IPS DF 6.9 (cell line): Measurements from ENCODE around the gene ZNF746.
A peak's percentile ranks its signal among the peaks of the same experiment; 100 is the strongest.

Source experiments
- DNase-seq: peaks from one replicate; pipeline ENCODE4 v3.0.0-alpha.2; 2013; ENCODE audit warnings: low read depth, low spot score
- H3K27ac ChIP-seq: one replicate; pipeline ENCODE4 v1.5.1; 2013; ENCODE audit warnings: low read length, control low read depth
- H3K27me3 ChIP-seq: 2 replicates; pipeline ENCODE4 v1.6.1; 2013; ENCODE audit warnings: mild to moderate bottlenecking, low read length; ENCODE audit not compliant: control insufficient read depth, insufficient read depth
- H3K36me3 ChIP-seq: 2 replicates; pipeline ENCODE4 v1.6.1; 2013; ENCODE audit warnings: low read length; ENCODE audit not compliant: control insufficient read depth, insufficient read depth
- H3K4me1 ChIP-seq: 2 replicates; pipeline ENCODE4 v1.6.1; 2013; ENCODE audit warnings: low read length; ENCODE audit not compliant: control insufficient read depth, insufficient read depth
- H3K4me3 ChIP-seq: 2 replicates; pipeline ENCODE4 v1.5.1; 2013; ENCODE audit warnings: mild to moderate bottlenecking, low read length
- H3K9me3 ChIP-seq: 2 replicates; pipeline ENCODE4 v1.6.1; 2013; ENCODE audit warnings: low read length, inconsistent platforms; ENCODE audit not compliant: control insufficient read depth, insufficient read depth
- WGBS: extraction: QIAGEN DNeasy Blood & Tissue Kit; methylation state at CpG from one replicate; pipeline ENCODE4 v1.1.7; 2013; ENCODE audit warnings: mixed read lengths, missing lambda C conversion rate; ENCODE audit not compliant: insufficient read length, insufficient coverage; 5-methylcytosine and 5-hydroxymethylcytosine counted together

The ZNF746 gene

GRCh38 chr7:149471289-149471953 is 26.2 kb downstream of the ZNF746 start:
- no peak overlapping the region for H3K4me3 ChIP-seq
- peaks cover 1% of the 10 kb centered on the region; the same call in 1 of the 2 replicates for H3K4me1 ChIP-seq
- WGBS, result no CpG with 5 or more reads among the region's 6 CpGs
- H3K36me3 ChIP-seq, result peaks cover 15% of the 10 kb centered on the region
- H3K27me3 ChIP-seq, result no peaks in the 10 kb centered on the region
- no peak for DNase-seq
- no peaks in the 10 kb centered on the region for H3K9me3 ChIP-seq
- no peak overlapping the region for H3K27ac ChIP-seq

GRCh38 chr7:149469806-149470205 is 27.8 kb downstream of the ZNF746 start:
- H3K36me3 ChIP-seq, result peaks cover 7% of the 10 kb centered on the region
- no peaks in the 10 kb centered on the region for H3K27me3 ChIP-seq
- no peak overlapping the region for H3K4me3 ChIP-seq
- H3K4me1 ChIP-seq, result peaks cover 1% of the 10 kb centered on the region; the same call in 1 of the 2 replicates
- DNase-seq, result no peak
- H3K27ac ChIP-seq, result no peak overlapping the region
- H3K9me3 ChIP-seq, result no peaks in the 10 kb centered on the region; the same call in 1 of the 2 replicates
- no CpG with 5 or more reads among the region's 8 CpGs for WGBS

DNA sequence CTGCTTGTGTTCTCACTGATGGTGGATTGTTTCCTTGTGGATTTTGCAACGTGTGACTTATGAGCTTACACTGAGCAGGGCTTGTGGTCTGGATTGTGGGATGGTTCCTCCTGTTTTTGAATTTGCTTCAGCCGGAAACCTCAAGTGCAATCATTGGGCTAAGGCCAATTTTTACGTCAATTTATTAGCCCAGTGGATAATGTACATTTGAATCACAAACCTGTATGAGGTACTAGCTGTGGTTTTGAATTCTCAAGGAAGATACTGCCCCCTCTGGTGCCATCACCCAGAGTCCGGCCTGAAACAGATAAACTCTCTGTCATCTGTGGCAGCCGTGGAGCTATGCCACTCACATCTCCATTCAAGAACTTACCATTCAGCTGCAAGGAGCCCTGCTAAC is 29.4 kb downstream of the ZNF746 start:
- no peaks in the 10 kb centered on the region for H3K27me3 ChIP-seq
- no CpG with 5 or more reads among the region's 5 CpGs for WGBS

DNA sequence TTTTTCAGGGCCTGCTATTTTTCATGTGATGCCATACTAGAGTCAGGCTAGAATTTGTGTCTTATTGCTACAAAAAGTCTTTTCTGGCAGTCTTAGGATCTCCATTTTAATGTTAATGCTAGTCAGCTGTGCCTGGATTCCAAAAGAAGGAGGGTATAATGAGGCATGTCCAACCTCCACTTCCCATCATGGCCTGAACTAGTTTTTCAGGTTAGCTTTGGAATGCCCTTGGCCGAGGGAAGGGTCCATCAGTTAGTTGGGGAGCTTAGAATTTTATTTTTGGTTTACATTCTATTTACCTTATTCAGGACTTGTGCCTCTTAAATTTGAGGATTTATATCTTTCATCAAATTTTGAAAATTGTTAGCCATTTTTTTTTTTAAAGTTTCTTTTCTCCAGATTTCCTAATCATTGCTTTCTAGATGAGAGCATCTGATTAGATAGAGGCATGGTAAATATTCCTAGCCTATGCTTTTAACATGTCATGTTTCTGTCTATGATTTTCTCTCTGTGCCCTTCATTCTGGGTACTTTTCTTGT is 30.2 kb downstream of the ZNF746 start:
- Histone ChIP-seq H3K9me3 (no peaks in the 10 kb centered on the region; the same call in 1 of the 2 replicates), H3K36me3 (no peaks in the 10 kb centered on the region), H3K27ac (no peak overlapping the region), H3K4me1 (no peaks in the 10 kb centered on the region), H3K27me3 (no peaks in the 10 kb centered on the region), H3K4me3 (no peak overlapping the region)
- no CpG with 5 or more reads among the region's 1 CpG for WGBS
- no peak for DNase-seq

More for the DNA sequence above, 29.4 kb downstream of the ZNF746 start:
- Histone ChIP-seq H3K36me3 (no peaks in the 10 kb centered on the region), H3K27ac (no peak overlapping the region), H3K9me3 (no peaks in the 10 kb centered on the region; the same call in 1 of the 2 replicates), H3K4me3 (no peak overlapping the region), H3K4me1 (no peaks in the 10 kb centered on the region)
- no peak for DNase-seq

DNA sequence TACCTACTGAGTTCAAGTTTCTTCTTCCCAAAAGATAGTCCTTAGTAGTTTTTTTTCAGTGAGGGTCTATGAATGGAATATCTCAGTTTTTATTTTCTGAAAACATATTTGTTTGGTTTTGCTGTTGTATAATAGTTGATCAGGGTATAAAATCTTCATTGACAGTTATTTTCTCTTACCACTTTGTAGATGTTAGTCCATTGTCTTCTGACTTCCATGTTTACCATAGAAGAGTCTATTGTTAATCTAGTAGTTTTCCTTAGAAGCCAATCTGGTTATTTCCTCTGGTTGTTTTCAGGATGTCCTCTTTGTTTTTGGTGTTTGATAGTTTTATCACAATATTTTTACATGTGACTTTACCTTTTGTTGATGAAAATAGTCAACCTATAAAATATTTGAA is 31.2 kb downstream of the ZNF746 start:
- no peak overlapping the region for H3K27ac ChIP-seq
- no peaks in the 10 kb centered on the region; the same call in 1 of the 2 replicates for H3K9me3 ChIP-seq
- H3K36me3 ChIP-seq, result no peaks in the 10 kb centered on the region
- no peaks in the 10 kb centered on the region for H3K4me1 ChIP-seq
- H3K27me3 ChIP-seq, result peaks cover 2% of the 10 kb centered on the region; the same call in 1 of the 2 replicates
- no peak for DNase-seq
- no peak overlapping the region for H3K4me3 ChIP-seq

GRCh38 chr7:149463500-149464161 is 34.0 kb downstream of the ZNF746 start:
- no peaks in the 10 kb centered on the region for H3K36me3 ChIP-seq
- no peak overlapping the region for H3K27ac ChIP-seq
- peaks cover 8% of the 10 kb centered on the region; the same call in 1 of the 2 replicates for H3K27me3 ChIP-seq
- no peaks in the 10 kb centered on the region; the same call in 1 of the 2 replicates for H3K4me1 ChIP-seq
- no peak for DNase-seq
- no CpG with 5 or more reads among the region's 1 CpG for WGBS
- no peak overlapping the region for H3K4me3 ChIP-seq
- no peaks in the 10 kb centered on the region; the same call in 1 of the 2 replicates for H3K9me3 ChIP-seq

- H3K9me3 ChIP-seq, result no peaks in the 10 kb centered on the region; the same call in 1 of the 2 replicates
- H3K36me3 ChIP-seq, result no peaks in the 10 kb centered on the region
- DNase-seq, result no peak
- H3K27me3 ChIP-seq, result peaks cover 8% of the 10 kb centered on the region; the same call in 1 of the 2 replicates
- H3K4me3 ChIP-seq, result no peak overlapping the region
- no CpG with 5 or more reads among the region's 9 CpGs for WGBS
- H3K4me1 ChIP-seq, result no peaks in the 10 kb centered on the region; the same call in 1 of the 2 replicates
- H3K27ac ChIP-seq, result no peak overlapping the region
Measured at GRCh38 chr7:149462101-149462520, 35.5 kb downstream of the ZNF746 start.

- Histone ChIP-seq H3K36me3 (no peaks in the 10 kb centered on the region), H3K27ac (no peak within 1 kb of the TSS), H3K4me1 (no peaks in the 10 kb centered on the region; the same call in 1 of the 2 replicates), H3K4me3 (peak within 1 kb of the TSS; percentile 61), H3K27me3 (peaks cover 8% of the 10 kb centered on the region; the same call in 1 of the 2 replicates), H3K9me3 (no peaks in the 10 kb centered on the region; the same call in 1 of the 2 replicates)
- peak; percentile 52 for DNase-seq
- no CpG with 5 or more reads among the region's 64 CpGs for WGBS
Measured at GRCh38 chr7:149460493-149461277, 36.9 kb downstream of the ZNF746 start, which contains the start of gene ZNF777. Gene ZNF777, minus strand, starts transcription at chr7:149461062. Its CDS starts 5,040 bp downstream, at chr7:149456022.

- WGBS, result no CpG with 5 or more reads among the region's 145 CpGs
Measured at GRCh38 chr7:149459540-149460452, 37.8 kb downstream of the ZNF746 start.

More at GRCh38 chr7:149459540-149460452, 37.8 kb downstream of the ZNF746 start:
- H3K9me3 ChIP-seq, result no peaks in the 10 kb centered on the region
- no peak for DNase-seq
- peaks cover 8% of the 10 kb centered on the region; the same call in 1 of the 2 replicates for H3K27me3 ChIP-seq
- H3K36me3 ChIP-seq, result peaks cover 3% of the 10 kb centered on the region
- H3K4me1 ChIP-seq, result no peaks in the 10 kb centered on the region; the same call in 1 of the 2 replicates
- H3K4me3 ChIP-seq, result peak overlapping the region; percentile 61
- no peak overlapping the region for H3K27ac ChIP-seq
